ENCODE results near the gene AMH.

The AMH gene

GRCh38 chr19:2275588-2276428 is 26.7 kb downstream of the AMH start:
- Histone ChIP-seq H2BK15ac (ENCODE audit: low read depth, poor library complexity, severe bottlenecking) (no peak overlapping the region), H2BK120ac (ENCODE audit: low read depth, low read length) (no peak overlapping the region), H3K9me3 (ENCODE audit: control insufficient read depth, low read length) (no peaks in the 10 kb centered on the region), H3K18ac (ENCODE audit: low read depth in 1 of 2, low read length in 2 of 2) (no peak overlapping the region), H3K14ac (ENCODE audit: low read length in 2 of 2) (no peak overlapping the region), H3K79me1 (replicated peaks; ENCODE audit: low read length, poor library complexity, severe bottlenecking) (peaks cover 20% of the 10 kb centered on the region), H2AK5ac (ENCODE audit: low read length, severe bottlenecking) (no peak overlapping the region), H4K8ac (ENCODE audit: low read length) (peak overlapping the region; percentile 49), H3K27ac (ENCODE audit: low read length, poor library complexity, severe bottlenecking) (no peak overlapping the region), H3K27me3 (ENCODE audit: control insufficient read depth in 1 of 2, insufficient read depth in 1 of 2, low read length in 2 of 2) (no peaks in the 10 kb centered on the region), H3K4ac (ENCODE audit: low read depth in 1 of 2, low read length in 2 of 2) (no peak overlapping the region), H3K4me2 (ENCODE audit: low read length, poor library complexity, severe bottlenecking) (no peak overlapping the region), H3K4me1 (ENCODE audit: control insufficient read depth, insufficient read depth, low read depth, low read length) (peaks cover 56% of the 10 kb centered on the region), H2AFZ (ENCODE audit: low read depth, low read length) (no peak overlapping the region), H3K4me3 (ENCODE audit: insufficient read depth in 1 of 2, low read depth in 1 of 2, low read length in 2 of 2) (no peak overlapping the region), H3K36me3 (ENCODE audit: control insufficient read depth in 1 of 2, insufficient read depth in 2 of 2, low read depth in 1 of 2, low read length in 2 of 2) (peaks cover 28 to 69% of the 10 kb centered on the region in 2 experiments), H4K91ac (ENCODE audit: low read length) (peak overlapping the region; percentile 39), H3K23ac (ENCODE audit: low read length in 2 of 2) (no peak overlapping the region), H2BK5ac (ENCODE audit: low read depth, low read length, poor library complexity, severe bottlenecking) (no peak overlapping the region), H2BK12ac (ENCODE audit: low read length in 2 of 2) (no peak overlapping the region), H3K9ac (ENCODE audit: low read length) (no peak overlapping the region)
- no peak for DNase-seq
- WGBS = 97% methylated on average over 68 of the region's 74 CpGs

DNA sequence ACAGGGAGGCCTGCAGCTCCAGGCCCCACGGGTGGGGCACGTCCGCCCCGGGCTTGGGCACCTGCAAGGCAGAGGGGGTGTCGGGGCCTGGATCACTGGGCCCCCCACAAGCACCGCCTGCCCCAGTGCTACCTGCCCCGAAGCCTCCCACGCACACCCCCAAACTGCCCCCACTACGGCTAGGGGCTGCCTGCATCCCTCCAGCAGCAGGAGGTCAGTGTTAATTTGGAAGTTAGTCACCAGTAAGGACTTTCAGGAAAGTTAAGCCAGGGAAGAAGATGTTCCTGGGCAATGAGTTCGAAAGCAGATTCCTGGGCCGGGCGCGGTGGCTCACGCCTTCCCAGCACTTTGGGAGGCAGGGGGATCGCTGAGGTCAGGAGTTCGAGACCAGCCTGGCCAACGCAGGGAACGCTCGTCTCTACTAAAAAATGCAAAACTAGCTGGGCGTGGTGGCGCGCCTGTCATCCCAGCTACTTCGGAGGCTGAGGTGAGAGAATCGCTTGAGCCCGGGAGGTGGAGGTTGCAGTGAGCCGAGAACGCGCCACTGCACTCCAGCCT is 27.4 kb downstream of the AMH start:
- no peak overlapping the region for H3K4ac ChIP-seq (ENCODE audit: low read depth in 1 of 2, low read length in 2 of 2)
- H3K9me3 ChIP-seq (ENCODE audit: control insufficient read depth, low read length) = no peaks in the 10 kb centered on the region
- DNase-seq = no peak
- no peak overlapping the region for H2AFZ ChIP-seq (ENCODE audit: low read depth, low read length)
- H3K27ac ChIP-seq (ENCODE audit: low read length, poor library complexity, severe bottlenecking) = no peak overlapping the region
- no peak overlapping the region for H2BK12ac ChIP-seq (ENCODE audit: low read length in 2 of 2)
- H2BK5ac ChIP-seq (ENCODE audit: low read depth, low read length, poor library complexity, severe bottlenecking) = no peak overlapping the region
- H2AK5ac ChIP-seq (ENCODE audit: low read length, severe bottlenecking) = no peak overlapping the region
- H3K27me3 ChIP-seq (ENCODE audit: control insufficient read depth in 1 of 2, insufficient read depth in 1 of 2, low read length in 2 of 2) = no peaks in the 10 kb centered on the region
- WGBS = 96% methylated on average over 21 of the region's 28 CpGs
- H3K23ac ChIP-seq (ENCODE audit: low read length in 2 of 2) = no peak overlapping the region
- no peak overlapping the region for H3K18ac ChIP-seq (ENCODE audit: low read depth in 1 of 2, low read length in 2 of 2)
- no peak overlapping the region for H3K14ac ChIP-seq (ENCODE audit: low read length in 2 of 2)
- no peak overlapping the region for H2BK120ac ChIP-seq (ENCODE audit: low read depth, low read length)
- peak overlapping the region; percentile 39 for H4K91ac ChIP-seq (ENCODE audit: low read length)
- H3K36me3 ChIP-seq (ENCODE audit: control insufficient read depth in 1 of 2, insufficient read depth in 2 of 2, low read depth in 1 of 2, low read length in 2 of 2) = peaks cover 28 to 63% of the 10 kb centered on the region in 2 experiments
- H4K8ac ChIP-seq (ENCODE audit: low read length) = no peak overlapping the region
- no peak overlapping the region for H3K4me2 ChIP-seq (ENCODE audit: low read length, poor library complexity, severe bottlenecking)
- H3K9ac ChIP-seq (ENCODE audit: low read length) = no peak overlapping the region
- H3K79me1 ChIP-seq (replicated peaks; ENCODE audit: low read length, poor library complexity, severe bottlenecking) = peaks cover 21% of the 10 kb centered on the region
- no peak overlapping the region for H2BK15ac ChIP-seq (ENCODE audit: low read depth, poor library complexity, severe bottlenecking)
- H3K4me1 ChIP-seq (ENCODE audit: control insufficient read depth, insufficient read depth, low read depth, low read length) = peaks cover 55% of the 10 kb centered on the region
- no peak overlapping the region for H3K4me3 ChIP-seq (ENCODE audit: insufficient read depth in 1 of 2, low read depth in 1 of 2, low read length in 2 of 2)

DNA sequence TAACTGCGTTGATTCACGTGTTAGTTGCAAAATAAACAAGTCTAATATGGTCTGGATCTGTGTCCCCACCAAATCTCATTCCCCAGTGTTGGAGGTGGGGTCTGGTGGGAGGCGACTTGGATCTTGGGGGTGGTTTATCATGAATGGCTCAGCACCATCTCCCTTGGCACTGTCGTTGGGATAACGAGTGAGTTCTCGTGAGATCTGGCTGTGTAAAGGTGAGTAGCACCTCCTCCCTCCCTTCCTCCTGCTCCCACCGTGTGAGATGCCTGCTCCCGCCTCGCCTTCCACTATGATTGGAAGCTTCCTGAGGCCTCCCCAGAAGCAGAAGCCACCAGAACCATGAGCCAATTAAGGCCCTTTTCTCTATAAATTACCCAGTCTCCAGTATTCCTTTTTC is 28.0 kb downstream of the AMH start:
- no peak overlapping the region for H2BK120ac ChIP-seq (ENCODE audit: low read depth, low read length)
- no peak for DNase-seq
- H3K18ac ChIP-seq (ENCODE audit: low read depth in 1 of 2, low read length in 2 of 2) = no peak overlapping the region
- no peaks in the 10 kb centered on the region for H3K27me3 ChIP-seq (ENCODE audit: control insufficient read depth in 1 of 2, insufficient read depth in 1 of 2, low read length in 2 of 2)
- no peak overlapping the region for H3K14ac ChIP-seq (ENCODE audit: low read length in 2 of 2)
- H4K91ac ChIP-seq (ENCODE audit: low read length) = no peak overlapping the region
- no peak overlapping the region for H2AFZ ChIP-seq (ENCODE audit: low read depth, low read length)
- H3K9me3 ChIP-seq (ENCODE audit: control insufficient read depth, low read length) = no peaks in the 10 kb centered on the region
- H3K36me3 ChIP-seq (ENCODE audit: control insufficient read depth in 1 of 2, insufficient read depth in 2 of 2, low read depth in 1 of 2, low read length in 2 of 2) = peaks cover 24 to 57% of the 10 kb centered on the region in 2 experiments
- no peak overlapping the region for H3K23ac ChIP-seq (ENCODE audit: low read length in 2 of 2)
- peaks cover 21% of the 10 kb centered on the region for H3K79me1 ChIP-seq (replicated peaks; ENCODE audit: low read length, poor library complexity, severe bottlenecking)
- H3K4me3 ChIP-seq (ENCODE audit: insufficient read depth in 1 of 2, low read depth in 1 of 2, low read length in 2 of 2) = no peak overlapping the region
- no peak overlapping the region for H3K27ac ChIP-seq (ENCODE audit: low read length, poor library complexity, severe bottlenecking)
- H2BK5ac ChIP-seq (ENCODE audit: low read depth, low read length, poor library complexity, severe bottlenecking) = no peak overlapping the region
- H3K4me1 ChIP-seq (ENCODE audit: control insufficient read depth, insufficient read depth, low read depth, low read length) = peaks cover 57% of the 10 kb centered on the region
- WGBS = 89% methylated on average over 8 of the region's 9 CpGs
- no peak overlapping the region for H3K4me2 ChIP-seq (ENCODE audit: low read length, poor library complexity, severe bottlenecking)
- no peak overlapping the region for H2BK12ac ChIP-seq (ENCODE audit: low read length in 2 of 2)
- H3K9ac ChIP-seq (ENCODE audit: low read length) = no peak overlapping the region
- no peak overlapping the region for H2BK15ac ChIP-seq (ENCODE audit: low read depth, poor library complexity, severe bottlenecking)
- no peak overlapping the region for H4K8ac ChIP-seq (ENCODE audit: low read length)
- no peak overlapping the region for H2AK5ac ChIP-seq (ENCODE audit: low read length, severe bottlenecking)
- no peak overlapping the region for H3K4ac ChIP-seq (ENCODE audit: low read depth in 1 of 2, low read length in 2 of 2)

GRCh38 chr19:2278459-2279158 is 29.5 kb downstream of the AMH start:
- H3K27ac ChIP-seq (ENCODE audit: low read length, poor library complexity, severe bottlenecking) = no peak overlapping the region

More at GRCh38 chr19:2278459-2279158, 29.5 kb downstream of the AMH start:
- no peak overlapping the region for H2BK15ac ChIP-seq (ENCODE audit: low read depth, poor library complexity, severe bottlenecking)
- 95% methylated on average over 33 of the region's 33 CpGs for WGBS
- no peak for DNase-seq
- H2BK120ac ChIP-seq (ENCODE audit: low read depth, low read length) = no peak overlapping the region
- no peak overlapping the region for H2BK12ac ChIP-seq (ENCODE audit: low read length in 2 of 2)
- no peak overlapping the region for H2AFZ ChIP-seq (ENCODE audit: low read depth, low read length)
- no peak overlapping the region for H2AK5ac ChIP-seq (ENCODE audit: low read length, severe bottlenecking)
- H2BK5ac ChIP-seq (ENCODE audit: low read depth, low read length, poor library complexity, severe bottlenecking) = no peak overlapping the region
- H3K4me3 ChIP-seq (ENCODE audit: insufficient read depth in 1 of 2, low read depth in 1 of 2, low read length in 2 of 2) = no peak overlapping the region
- H3K27me3 ChIP-seq (ENCODE audit: control insufficient read depth in 1 of 2, insufficient read depth in 1 of 2, low read length in 2 of 2) = no peaks in the 10 kb centered on the region
- H4K91ac ChIP-seq (ENCODE audit: low read length) = no peak overlapping the region
- no peak overlapping the region for H3K9ac ChIP-seq (ENCODE audit: low read length)
- H3K14ac ChIP-seq (ENCODE audit: low read length in 2 of 2) = no peak overlapping the region
- peaks cover 11 to 44% of the 10 kb centered on the region in 2 experiments for H3K36me3 ChIP-seq (ENCODE audit: control insufficient read depth in 1 of 2, insufficient read depth in 2 of 2, low read depth in 1 of 2, low read length in 2 of 2)
- no peak overlapping the region for H3K23ac ChIP-seq (ENCODE audit: low read length in 2 of 2)
- no peak overlapping the region for H3K4me2 ChIP-seq (ENCODE audit: low read length, poor library complexity, severe bottlenecking)
- H4K8ac ChIP-seq (ENCODE audit: low read length) = peak overlapping the region; percentile 54
- H3K4ac ChIP-seq (ENCODE audit: low read depth in 1 of 2, low read length in 2 of 2) = peak overlapping the region in 1 of 2 experiments; percentile 19
- no peaks in the 10 kb centered on the region for H3K9me3 ChIP-seq (ENCODE audit: control insufficient read depth, low read length)
- H3K4me1 ChIP-seq (ENCODE audit: control insufficient read depth, insufficient read depth, low read depth, low read length) = peaks cover 50% of the 10 kb centered on the region
- H3K79me1 ChIP-seq (replicated peaks; ENCODE audit: low read length, poor library complexity, severe bottlenecking) = peaks cover 21% of the 10 kb centered on the region
- H3K18ac ChIP-seq (ENCODE audit: low read depth in 1 of 2, low read length in 2 of 2) = no peak overlapping the region

Measured in mesenchymal stem cell (in vitro differentiated cells and primary cell).